A549 (cell line): ENCODE results near the gene LMNA. TPM values are rescaled to one million over a fixed set of nuclear protein-coding genes. Genes with fewer than 3 reads are reported as not detected.

Experiments
- ATAC-seq, 2 experiments: fragments of 200-7000 bp in 1 of 2; fragments of >200 bp in 1 of 2; cut with Nextera tagmentation in 1 of 2; cut with Tn5 transposase in 1 of 2; 3 replicates each; pipeline versions ENCODE4 v1.8.0 to v1.9.1; 2018 to 2020; ENCODE audit warnings: mild to moderate bottlenecking in 1 of 2, moderate library complexity in 1 of 2
- CTCF ChIA-PET: fragments of 300-600 bp; sonication (Branson Sonifier 250); formaldehyde crosslinking; extraction: SDS; loops from one replicate; lab custom pipeline; 2021; ENCODE audit warnings: antibody characterized with exemption, inconsistent platforms; lab: Yijun Ruan, JAX
- POLR2A ChIA-PET: fragments of 350-600 bp; formaldehyde crosslinking; extraction: SDS; loops from one replicate; lab custom pipeline; 2021; ENCODE audit warnings: antibody characterized with exemption, inconsistent platforms; lab: Yijun Ruan, JAX
- DNase-seq, 2 experiments: peaks; one replicate each; pipeline versions ENCODE4 v3.0.0 to v3.0.0-alpha.2; 2011 to 2016; ENCODE audit warnings: low read depth in 1 of 2, low spot score in 1 of 2
- FAIRE-seq: peaks from 2 replicates; lab custom pipeline; 2011; peaks lifted over from hg19 to GRCh38; lab: Jason Lieb, UNC
- H3K27ac ChIP-seq, 2 experiments: fragments of >200 bp; sonication (Bioruptor Twin); formaldehyde crosslinking; 3 replicates each; pipeline ENCODE4 v1.5.1; 2016 to 2017
- H3K4me1 ChIP-seq: fragments of >200 bp; sonication (Bioruptor Twin); formaldehyde crosslinking; 3 replicates; pipeline ENCODE4 v1.6.1; 2016
- H3K4me2 ChIP-seq: fragments of >200 bp; sonication (Bioruptor Twin); formaldehyde crosslinking; 3 replicates; pipeline ENCODE4 v1.6.1; 2016
- H3K4me3 ChIP-seq: fragments of >200 bp; sonication (Bioruptor Twin); formaldehyde crosslinking; 3 replicates; pipeline ENCODE4 v1.5.1; 2016
- H3K9me3 ChIP-seq: fragments of >200 bp; sonication (Bioruptor Twin); formaldehyde crosslinking; 3 replicates; pipeline ENCODE4 v1.6.1; 2016
- BHLHE40 ChIP-seq: IDR thresholded peaks from 2 replicates; pipeline ENCODE4 v1.6.1; 2012; ENCODE audit warnings: low read depth, low read length, inconsistent platforms
- CBX2 ChIP-seq: fragments of 200-600 bp; sonication (generic); IDR thresholded peaks from 2 replicates; pipeline ENCODE4 v1.6.1; 2016; ENCODE audit warnings: low read depth, mild to moderate bottlenecking, borderline replicate concordance
- CBX8 ChIP-seq: fragments of 200-600 bp; sonication (generic); IDR thresholded peaks from 2 replicates; pipeline ENCODE4 v1.6.1; 2016
- CHD4 ChIP-seq: fragments of 200-600 bp; sonication (generic); IDR thresholded peaks from 2 replicates; pipeline ENCODE4 v1.6.1; 2016; ENCODE audit warnings: antibody characterized with exemption, mild to moderate bottlenecking, borderline replicate concordance
- EHF ChIP-seq: fragments of 250-450 bp; sonication (Bioruptor Pico); IDR thresholded peaks from 2 replicates; pipeline ENCODE4 v1.5.0; 2020; ENCODE audit warnings: mild to moderate bottlenecking
- ESRRA ChIP-seq: fragments of 150-350 bp; IDR thresholded peaks from 2 replicates; pipeline ENCODE4 v1.6.1; 2014; ENCODE audit warnings: mild to moderate bottlenecking, low read length, borderline replicate concordance
- FOSB ChIP-seq: fragments of 250-450 bp; sonication (Bioruptor Pico); IDR thresholded peaks from 2 replicates; pipeline ENCODE4 v1.5.0; 2020; ENCODE audit warnings: mild to moderate bottlenecking, moderate library complexity
- FOSL2 ChIP-seq, 2 experiments: fragments of 450-650 bp in 1 of 2; fragments of >200 bp in 1 of 2; sonication (Bioruptor Twin) in 1 of 2; formaldehyde crosslinking; IDR thresholded peaks; 2 replicates each; pipeline versions ENCODE4 v1.5.0 to v1.6.1; 2016 to 2020; ENCODE audit warnings: mild to moderate bottlenecking in 1 of 2, moderate library complexity in 1 of 2
- FOXS1 ChIP-seq: fragments of 250-450 bp; sonication (Bioruptor Pico); IDR thresholded peaks from 2 replicates; pipeline ENCODE4 v1.5.0; 2020; ENCODE audit warnings: mild to moderate bottlenecking, moderate library complexity
- HOXA7 ChIP-seq: fragments of 250-450 bp; sonication (Bioruptor Pico); IDR thresholded peaks from 2 replicates; pipeline ENCODE4 v1.5.0; 2020; ENCODE audit warnings: mild to moderate bottlenecking, moderate library complexity
- HOXB13 ChIP-seq: fragments of 250-450 bp; sonication (Bioruptor Pico); IDR thresholded peaks from 2 replicates; pipeline ENCODE4 v1.5.0; 2020; ENCODE audit warnings: low read depth, mild to moderate bottlenecking, moderate library complexity
- HOXB5 ChIP-seq: fragments of 250-450 bp; sonication (Bioruptor Pico); IDR thresholded peaks from 2 replicates; pipeline ENCODE4 v1.5.0; 2020; ENCODE audit warnings: mild to moderate bottlenecking, moderate library complexity
- JUN ChIP-seq, 2 experiments: fragments of >200 bp; sonication (Bioruptor Twin); formaldehyde crosslinking; IDR thresholded peaks; 2 replicates in 1 of 2; 3 replicates in 1 of 2; pipeline ENCODE4 v1.6.1; 2016 to 2017
- MAFK ChIP-seq: fragments of 450-650 bp; IDR thresholded peaks from 2 replicates; pipeline ENCODE4 v1.6.1; 2014; ENCODE audit not compliant: partially characterized antibody
- MAZ ChIP-seq: fragments of 150-350 bp; IDR thresholded peaks from 2 replicates; pipeline ENCODE4 v1.6.1; 2014; ENCODE audit warnings: antibody characterized with exemption, low read depth, low read length, borderline replicate concordance
- RARB ChIP-seq: fragments of 250-450 bp; sonication (Bioruptor Pico); IDR thresholded peaks from 2 replicates; pipeline ENCODE4 v1.8.0; 2021; ENCODE audit warnings: mild to moderate bottlenecking, moderate library complexity
- RFX5 ChIP-seq: fragments of 450-650 bp; IDR thresholded peaks from 2 replicates; pipeline ENCODE4 v1.7.1; 2014; ENCODE audit warnings: antibody characterized with exemption, mild to moderate bottlenecking, moderate library complexity
- TP53 ChIP-seq: fragments of 250-450 bp; sonication (Bioruptor Pico); IDR thresholded peaks from 2 replicates; pipeline ENCODE4 v1.5.0; 2021; ENCODE audit warnings: mild to moderate bottlenecking, moderate library complexity
- WGBS: methylation state at CpG from one replicate; pipeline ENCODE4 v1.1.6; 2017; ENCODE audit errors: missing lambda C conversion rate; 5-methylcytosine and 5-hydroxymethylcytosine counted together
- polyA plus RNA-seq, 4 experiments: library from polyadenylated mRNA; depleted of rRNA in 3 of 4; stranded (reverse); fragments of >200 nt; fragmentation: RNase III in 1 of 4; extraction: RNeasy Plus Mini Kit Qiagen cat#74134 plus additional on column Dnase treatment in 1 of 4; gene quantifications; 2 replicates in 3 of 4; 3 replicates in 1 of 4; pipeline ENCODE4 v1.2.3, GENCODE V29; 2011 to 2017
- TF ChIP-seq, protein P1 (sequence below): fragments of 200-600 bp; sonication (generic); IDR thresholded peaks from 2 replicates; pipeline ENCODE4 v1.6.1; 2016; ENCODE audit warnings: antibody characterized with exemption, mild to moderate bottlenecking, moderate library complexity
- TF ChIP-seq, protein P2 (sequence below): fragments of 450-650 bp; IDR thresholded peaks from 2 replicates; pipeline ENCODE4 v1.6.1; 2014; ENCODE audit warnings: antibody characterized with exemption
- TF ChIP-seq, protein P3 (sequence below): fragments of 250-450 bp; sonication (Bioruptor Pico); IDR thresholded peaks from 2 replicates; pipeline ENCODE4 v1.5.0; 2020; ENCODE audit warnings: low read depth, mild to moderate bottlenecking, moderate library complexity
- TF ChIP-seq, protein P4 (sequence below): fragments of >200 bp; sonication (Bioruptor Twin); formaldehyde crosslinking; IDR thresholded peaks from 3 replicates; pipeline ENCODE4 v1.5.1; 2016

Gene LMNA
- polyA plus RNA-seq, 2 of the 4 experiments (the other 2 are of a cell fraction) = 214 to 286 TPM

DNA sequence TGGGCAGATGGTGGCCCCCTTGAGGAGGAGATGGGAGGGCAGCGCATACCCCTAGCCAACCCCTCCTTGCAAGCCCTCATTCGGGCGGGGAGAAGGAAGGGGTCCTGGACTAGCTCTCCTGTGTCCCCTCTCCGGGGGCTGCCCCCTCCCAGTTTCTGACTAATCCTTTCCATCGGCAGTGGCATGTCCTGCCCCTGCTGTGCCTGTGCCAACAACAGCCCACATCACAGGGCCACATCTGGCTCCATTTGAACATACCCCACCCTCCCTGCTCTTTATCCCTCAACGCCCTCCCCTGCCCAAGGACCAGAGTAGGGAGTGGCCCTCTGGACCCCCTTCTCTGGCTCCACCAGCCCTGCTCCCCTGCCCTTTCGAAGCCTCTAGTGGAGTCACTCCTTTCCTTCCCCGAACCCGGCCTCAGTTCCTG, 11.0 kb upstream of the LMNA start:
- ChIA-PET CTCF (interaction anchor here (0.6 to 29.4 kb wide), 6 partner anchors 10 to 165 kb away, joined by 3 to 2239 read pairs (median 4); partner anchors contain the start of genes LMNA, MEX3A and SEMA4A), POLR2A (interaction anchor here (3.0 to 6.0 kb wide), 2 partner anchors 12 to 25 kb away, joined by 15 to 49 read pairs; partner anchors contain the start of gene LMNA)
- peak overlapping the region; percentile 98 for H3K4me2 ChIP-seq
- no peak for ATAC-seq
- H3K4me1 ChIP-seq = peaks cover 85% of the 10 kb centered on the region
- no peaks in the 10 kb centered on the region for H3K9me3 ChIP-seq
- no peak overlapping the region for H3K4me3 ChIP-seq
- WGBS = 63% methylated on average over 9 of the region's 9 CpGs
- TF ChIP-seq CBX8 (no peak), FOSL2 (IDR thresholded peaks at IDR 0.05) (no peak), FOSL2 (CRISPR knock-in tag; IDR thresholded peaks at IDR 0.05) (peak; percentile 47), CHD4 (no peak), HOXA7 (no peak)
- TF ChIP-seq, protein P1, sequence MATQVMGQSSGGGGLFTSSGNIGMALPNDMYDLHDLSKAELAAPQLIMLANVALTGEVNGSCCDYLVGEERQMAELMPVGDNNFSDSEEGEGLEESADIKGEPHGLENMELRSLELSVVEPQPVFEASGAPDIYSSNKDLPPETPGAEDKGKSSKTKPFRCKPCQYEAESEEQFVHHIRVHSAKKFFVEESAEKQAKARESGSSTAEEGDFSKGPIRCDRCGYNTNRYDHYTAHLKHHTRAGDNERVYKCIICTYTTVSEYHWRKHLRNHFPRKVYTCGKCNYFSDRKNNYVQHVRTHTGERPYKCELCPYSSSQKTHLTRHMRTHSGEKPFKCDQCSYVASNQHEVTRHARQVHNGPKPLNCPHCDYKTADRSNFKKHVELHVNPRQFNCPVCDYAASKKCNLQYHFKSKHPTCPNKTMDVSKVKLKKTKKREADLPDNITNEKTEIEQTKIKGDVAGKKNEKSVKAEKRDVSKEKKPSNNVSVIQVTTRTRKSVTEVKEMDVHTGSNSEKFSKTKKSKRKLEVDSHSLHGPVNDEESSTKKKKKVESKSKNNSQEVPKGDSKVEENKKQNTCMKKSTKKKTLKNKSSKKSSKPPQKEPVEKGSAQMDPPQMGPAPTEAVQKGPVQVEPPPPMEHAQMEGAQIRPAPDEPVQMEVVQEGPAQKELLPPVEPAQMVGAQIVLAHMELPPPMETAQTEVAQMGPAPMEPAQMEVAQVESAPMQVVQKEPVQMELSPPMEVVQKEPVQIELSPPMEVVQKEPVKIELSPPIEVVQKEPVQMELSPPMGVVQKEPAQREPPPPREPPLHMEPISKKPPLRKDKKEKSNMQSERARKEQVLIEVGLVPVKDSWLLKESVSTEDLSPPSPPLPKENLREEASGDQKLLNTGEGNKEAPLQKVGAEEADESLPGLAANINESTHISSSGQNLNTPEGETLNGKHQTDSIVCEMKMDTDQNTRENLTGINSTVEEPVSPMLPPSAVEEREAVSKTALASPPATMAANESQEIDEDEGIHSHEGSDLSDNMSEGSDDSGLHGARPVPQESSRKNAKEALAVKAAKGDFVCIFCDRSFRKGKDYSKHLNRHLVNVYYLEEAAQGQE = no peak
- H3K27ac ChIP-seq = peak overlapping the region; percentile 92 to 96
- no peak for FAIRE-seq
- no peak for DNase-seq

DNA sequence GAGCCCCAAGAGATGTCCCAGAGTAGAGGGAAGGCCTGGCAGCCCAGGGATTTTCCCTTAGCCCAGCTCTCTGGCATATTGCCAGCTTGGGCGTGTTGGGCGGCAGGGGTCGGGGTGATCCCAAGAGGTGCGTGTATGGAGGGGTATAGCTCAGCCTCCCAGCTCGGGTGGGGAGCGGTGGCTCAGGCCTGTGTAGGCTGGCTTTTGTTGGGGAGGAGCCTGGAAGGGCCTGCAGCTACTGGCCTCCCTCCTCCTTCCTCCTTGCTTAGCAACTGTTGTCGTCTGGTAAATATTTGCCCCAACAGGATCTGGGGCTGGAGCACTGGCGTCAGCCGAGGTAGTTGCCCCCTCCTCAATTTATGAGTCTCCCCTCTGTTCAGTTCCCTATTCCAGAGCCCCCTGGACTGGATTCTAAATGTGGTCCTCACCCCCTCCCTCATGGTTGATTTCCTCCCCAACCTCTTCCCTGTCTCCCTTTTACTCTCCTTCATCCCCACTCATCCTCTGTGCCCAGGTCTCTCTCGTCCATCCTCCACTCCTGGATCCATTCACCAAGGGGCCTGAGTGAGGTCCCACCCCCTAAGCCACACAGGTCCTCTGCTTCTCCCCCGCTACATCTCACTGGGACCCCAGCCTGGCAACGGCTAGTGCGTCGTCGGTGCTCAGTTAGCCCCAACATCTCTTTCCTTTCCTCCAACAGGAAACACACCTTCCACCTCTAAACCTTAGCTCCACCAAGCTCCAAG, 10.3 kb upstream of the LMNA start:
- FAIRE-seq (no peak), ATAC-seq (peak; percentile 46 to 66; a peak in 5 of 6 replicates), DNase-seq (peak; percentile 85 to 87)
- Histone ChIP-seq H3K4me2 (peak overlapping the region; percentile 98), H3K9me3 (no peaks in the 10 kb centered on the region), H3K27ac (peak overlapping the region; percentile 92 to 96), H3K4me1 (peaks cover 92% of the 10 kb centered on the region), H3K4me3 (no peak overlapping the region)
- TF ChIP-seq RARB (CRISPR knock-in tag) = no peak
- 0 out of 2 replicates have a peak, but pooled peaks have one; percentile 63 for TF ChIP-seq HOXB5 (CRISPR knock-in tag)
- 0 out of 2 replicates have a peak, but pooled peaks have one; percentile 12 for TF ChIP-seq FOSB
- TF ChIP-seq HOXB13 = peak; percentile 67; the same call in 1 of the 2 replicates
- TF ChIP-seq, protein P2, sequence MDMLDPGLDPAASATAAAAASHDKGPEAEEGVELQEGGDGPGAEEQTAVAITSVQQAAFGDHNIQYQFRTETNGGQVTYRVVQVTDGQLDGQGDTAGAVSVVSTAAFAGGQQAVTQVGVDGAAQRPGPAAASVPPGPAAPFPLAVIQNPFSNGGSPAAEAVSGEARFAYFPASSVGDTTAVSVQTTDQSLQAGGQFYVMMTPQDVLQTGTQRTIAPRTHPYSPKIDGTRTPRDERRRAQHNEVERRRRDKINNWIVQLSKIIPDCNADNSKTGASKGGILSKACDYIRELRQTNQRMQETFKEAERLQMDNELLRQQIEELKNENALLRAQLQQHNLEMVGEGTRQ = no peak
- no peak for TF ChIP-seq JUN (IDR thresholded peaks at IDR 0.05)
- ChIA-PET CTCF (interaction anchor here (1.3 to 29.4 kb wide), 6 partner anchors 8 to 121 kb away, joined by 3 to 2239 read pairs (median 10); partner anchors contain the start of genes LMNA and SEMA4A), POLR2A (interaction anchor here (3.0 to 6.0 kb wide), 3 partner anchors 11 to 24 kb away, joined by 15 to 49 read pairs (median 32); partner anchors contain the start of gene LMNA)
- 37% methylated on average over 15 of the region's 15 CpGs for WGBS

DNA sequence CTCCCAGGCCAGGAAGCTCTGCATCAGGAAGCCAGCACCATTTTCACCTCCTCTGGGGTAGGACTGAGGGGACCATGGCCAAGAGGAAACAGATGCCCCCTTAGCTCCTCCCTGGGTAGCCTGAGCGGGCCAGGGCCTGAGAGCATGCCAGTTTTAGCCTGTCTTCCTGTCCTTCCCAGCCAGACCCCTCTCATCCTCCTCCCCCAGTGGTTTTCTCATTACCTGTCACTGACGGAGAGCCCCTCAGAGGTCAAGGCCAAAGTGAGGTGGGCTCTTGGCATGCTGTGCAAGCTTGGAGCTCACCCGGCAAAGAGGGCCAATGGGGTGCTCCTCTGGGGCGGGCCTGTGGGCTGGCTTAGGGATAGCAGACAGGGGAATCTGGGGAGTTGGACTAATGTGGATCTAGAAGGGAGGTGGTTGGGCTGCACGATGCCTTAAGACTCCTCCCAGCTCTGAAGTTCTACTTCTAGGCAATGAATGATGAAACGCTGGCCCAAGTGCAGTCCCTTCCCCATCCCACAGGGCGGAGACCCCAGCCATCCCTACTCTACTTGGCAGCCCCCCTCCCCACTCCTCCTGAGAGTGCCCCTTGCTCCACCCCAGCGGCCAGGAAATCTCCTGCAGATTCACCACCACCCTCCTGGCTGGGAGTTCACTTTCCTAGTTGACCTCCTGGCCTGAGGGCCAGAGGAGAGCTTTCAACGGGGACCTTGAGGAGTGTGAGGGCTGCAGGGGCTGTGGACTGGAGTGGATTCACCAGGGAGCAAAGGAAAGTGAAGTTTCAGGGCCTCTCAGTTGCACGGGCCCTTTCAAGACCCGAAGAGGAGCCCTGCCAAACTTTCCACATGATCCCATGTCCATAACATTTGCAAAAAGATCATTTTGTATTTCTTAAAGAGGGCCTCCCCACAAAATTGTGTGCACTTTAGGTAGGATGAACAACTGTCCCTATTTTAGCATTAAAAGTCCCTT, 9.4 kb upstream of the LMNA start:
- DNase-seq (peak in 1 of 2 experiments; percentile 73), FAIRE-seq (no peak), ATAC-seq (peak in 1 of 2 experiments; percentile 34; a peak in 3 of 6 replicates)
- Histone ChIP-seq H3K4me3 (peak overlapping the region; percentile 36; the same call in 2 of the 3 replicates), H3K4me1 (peaks cover 90% of the 10 kb centered on the region), H3K4me2 (peak overlapping the region; percentile 98), H3K27ac (peak overlapping the region; percentile 92 to 96), H3K9me3 (no peaks in the 10 kb centered on the region)
- 66% methylated on average over 10 of the region's 11 CpGs for WGBS
- ChIA-PET CTCF (interaction anchor here (1.3 to 29.4 kb wide), 5 partner anchors 9 to 120 kb away, joined by 3 to 2239 read pairs (median 4); partner anchors contain the start of genes LMNA and SEMA4A), POLR2A (interaction anchor here (1.8 to 6.0 kb wide), 3 partner anchors 8 to 23 kb away, joined by 7 to 49 read pairs (median 32); partner anchors contain the start of gene LMNA)
- TF ChIP-seq RFX5 = no peak
- TF ChIP-seq, protein P3, sequence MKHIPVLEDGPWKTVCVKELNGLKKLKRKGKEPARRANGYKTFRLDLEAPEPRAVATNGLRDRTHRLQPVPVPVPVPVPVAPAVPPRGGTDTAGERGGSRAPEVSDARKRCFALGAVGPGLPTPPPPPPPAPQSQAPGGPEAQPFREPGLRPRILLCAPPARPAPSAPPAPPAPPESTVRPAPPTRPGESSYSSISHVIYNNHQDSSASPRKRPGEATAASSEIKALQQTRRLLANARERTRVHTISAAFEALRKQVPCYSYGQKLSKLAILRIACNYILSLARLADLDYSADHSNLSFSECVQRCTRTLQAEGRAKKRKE (CRISPR knock-in tag) = no peak
- TF ChIP-seq, protein P4, sequence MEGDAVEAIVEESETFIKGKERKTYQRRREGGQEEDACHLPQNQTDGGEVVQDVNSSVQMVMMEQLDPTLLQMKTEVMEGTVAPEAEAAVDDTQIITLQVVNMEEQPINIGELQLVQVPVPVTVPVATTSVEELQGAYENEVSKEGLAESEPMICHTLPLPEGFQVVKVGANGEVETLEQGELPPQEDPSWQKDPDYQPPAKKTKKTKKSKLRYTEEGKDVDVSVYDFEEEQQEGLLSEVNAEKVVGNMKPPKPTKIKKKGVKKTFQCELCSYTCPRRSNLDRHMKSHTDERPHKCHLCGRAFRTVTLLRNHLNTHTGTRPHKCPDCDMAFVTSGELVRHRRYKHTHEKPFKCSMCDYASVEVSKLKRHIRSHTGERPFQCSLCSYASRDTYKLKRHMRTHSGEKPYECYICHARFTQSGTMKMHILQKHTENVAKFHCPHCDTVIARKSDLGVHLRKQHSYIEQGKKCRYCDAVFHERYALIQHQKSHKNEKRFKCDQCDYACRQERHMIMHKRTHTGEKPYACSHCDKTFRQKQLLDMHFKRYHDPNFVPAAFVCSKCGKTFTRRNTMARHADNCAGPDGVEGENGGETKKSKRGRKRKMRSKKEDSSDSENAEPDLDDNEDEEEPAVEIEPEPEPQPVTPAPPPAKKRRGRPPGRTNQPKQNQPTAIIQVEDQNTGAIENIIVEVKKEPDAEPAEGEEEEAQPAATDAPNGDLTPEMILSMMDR = no peak
- TF ChIP-seq ESRRA = no peak
- 0 out of 2 replicates have a peak, but pooled peaks have one; percentile 12 for TF ChIP-seq EHF (CRISPR knock-in tag)
- TF ChIP-seq FOXS1 (CRISPR knock-in tag) = 0 out of 2 replicates have a peak, but pooled peaks have one; percentile 19
- no peak for TF ChIP-seq CBX2
- TF ChIP-seq MAFK = no peak
- TF ChIP-seq TP53 (CRISPR knock-in tag) = no peak
- TF ChIP-seq MAZ = no peak
- no peak for TF ChIP-seq BHLHE40
